ENCODE measurements around the gene PGR. TPM values are rescaled to one million over a fixed set of nuclear protein-coding genes. Genes with fewer than 3 reads are reported as not detected.

The PGR gene
- 1 to 10 TPM; 2.0 to 4.9 TPM for total RNA-seq
- under 1 TPM in 1 of 2 donors, not detected in 1; 0.47 TPM for polyA plus RNA-seq (ENCODE audit: insufficient read length in 2 of 2)
- long read RNA-seq, donor 1, result 0 reads
- long read RNA-seq, donor 2, result 0 reads
- long read RNA-seq, donor 3, result 0 reads
- long read RNA-seq, donor 4, full-length matches to known transcripts, result 1 of 1 reads
- long read RNA-seq, donor 4, partial matches to known transcripts, result 0 of 1 reads
- long read RNA-seq, donor 4, other reads (novel, unspliced or antisense), result 0 of 1 reads

DNA sequence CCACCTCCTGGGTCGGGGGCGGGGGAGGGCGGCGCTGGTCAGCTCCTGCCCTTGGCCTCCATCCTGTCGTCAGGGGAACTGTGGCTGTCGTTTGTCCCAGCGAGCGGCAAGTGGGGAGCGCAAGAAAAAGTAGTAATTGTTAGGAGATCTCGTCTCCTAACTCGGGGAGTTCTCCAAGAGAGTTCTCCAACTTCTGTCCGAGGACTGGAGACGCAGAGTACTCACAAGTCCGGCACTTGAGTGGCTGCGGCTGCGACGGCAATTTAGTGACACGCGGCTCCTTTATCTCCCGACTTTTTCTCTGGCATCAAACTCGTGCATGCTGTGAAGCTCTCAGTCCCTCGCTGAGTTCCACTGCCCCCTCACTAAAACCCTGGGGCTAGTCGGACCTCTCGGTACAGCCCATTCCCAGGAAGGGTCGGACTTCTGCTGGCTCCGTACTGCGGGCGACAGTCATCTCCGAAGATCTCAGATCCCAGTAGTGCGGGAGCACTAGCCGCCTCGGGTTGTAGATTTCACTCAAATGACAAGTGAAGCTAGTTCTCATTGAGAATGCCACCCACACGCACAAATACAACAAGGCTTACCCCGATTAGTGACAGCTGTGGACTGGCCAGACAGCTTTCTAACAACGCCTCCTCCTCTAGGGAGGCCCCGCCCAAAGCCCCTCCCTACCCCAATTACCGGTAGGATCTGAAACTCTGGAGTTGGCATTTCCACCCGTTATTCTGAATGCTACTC, at the start of gene PGR:
Gene PGR, minus strand, starts transcription at position 611 of the 741 bp plus-strand sequence. CDS start 743 bp downstream, outside the sequence.
- WGBS (ENCODE audit: insufficient coverage), result under 1% methylated on average over 35 of the region's 38 CpGs
- no peak within 1 kb of the TSS for H3K27ac ChIP-seq (ENCODE audit: low read depth, low read length)
- peaks cover 27% of the 10 kb centered on the region for H3K4me1 ChIP-seq (ENCODE audit: control insufficient read depth, insufficient read depth, low read length)
- H3K27me3 ChIP-seq (ENCODE audit: control insufficient read depth, insufficient read depth, low read length), result peaks cover 65% of the 10 kb centered on the region
- H3K9me3 ChIP-seq (ENCODE audit: control insufficient read depth, insufficient read depth, low read length), result no peaks in the 10 kb centered on the region
- H3K4me3 ChIP-seq (ENCODE audit: low read depth, low read length), result peak within 1 kb of the TSS; percentile 33
- peak in 2 of 6 donors; percentile 43 to 45 for DNase-seq (ENCODE audit: low read depth in 4 of 6, low spot score in 6 of 6)
- H3K36me3 ChIP-seq (ENCODE audit: control insufficient read depth, insufficient read depth, low read length), result no peaks in the 10 kb centered on the region

DNA sequence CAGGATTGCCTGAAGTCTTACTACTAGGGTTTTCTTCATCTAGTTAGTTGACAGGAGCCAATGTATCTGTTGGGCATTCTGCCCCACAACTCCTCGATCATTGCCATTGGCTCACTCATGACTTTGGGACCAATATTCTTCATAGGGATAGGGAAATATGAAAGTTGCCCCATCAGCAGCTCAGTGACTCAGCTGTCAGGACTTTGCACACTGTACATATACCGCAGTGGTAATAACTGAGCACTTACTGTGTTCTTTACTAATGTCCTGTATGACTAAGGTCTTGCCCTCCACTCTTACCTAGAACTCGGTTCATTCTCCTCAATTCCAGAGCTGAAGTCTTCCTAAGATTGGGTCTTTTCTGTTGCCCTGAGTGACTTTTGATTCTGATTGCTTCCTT, 46.8 kb upstream of the PGR start:
- DNase-seq (ENCODE audit: low read depth in 4 of 6, low spot score in 6 of 6), result no peak
- 86% methylated on average over 1 of the region's 3 CpGs for WGBS (ENCODE audit: insufficient coverage)

DNA sequence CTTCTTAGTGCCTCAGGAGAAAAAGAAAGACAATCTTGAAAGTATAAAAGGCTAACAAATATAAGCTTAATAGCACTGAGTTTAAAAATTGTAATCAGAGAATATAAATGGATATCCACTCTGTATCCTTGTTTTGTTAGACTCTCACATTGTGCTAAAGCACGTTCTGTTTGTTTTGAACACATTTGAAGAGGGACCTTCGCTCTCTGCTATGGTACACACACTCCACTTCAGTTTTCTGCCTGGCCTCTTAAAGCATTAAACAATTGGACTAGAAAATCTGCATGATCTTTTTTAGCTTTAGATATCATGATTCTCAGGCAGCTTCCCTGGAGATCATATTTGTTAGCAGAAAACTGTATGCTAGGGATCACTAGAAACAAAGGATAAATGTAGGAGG, 40.3 kb upstream of the PGR start:
- no peak overlapping the region for H3K4me3 ChIP-seq (ENCODE audit: low read depth, low read length)
- no peak for DNase-seq (ENCODE audit: low read depth in 4 of 6, low spot score in 6 of 6)
- peaks cover under 1% of the 10 kb centered on the region for H3K9me3 ChIP-seq (ENCODE audit: control insufficient read depth, insufficient read depth, low read length)
- H3K27ac ChIP-seq (ENCODE audit: low read depth, low read length), result no peak overlapping the region
- no peaks in the 10 kb centered on the region for H3K27me3 ChIP-seq (ENCODE audit: control insufficient read depth, insufficient read depth, low read length)
- H3K36me3 ChIP-seq (ENCODE audit: control insufficient read depth, insufficient read depth, low read length), result no peaks in the 10 kb centered on the region
- H3K4me1 ChIP-seq (ENCODE audit: control insufficient read depth, insufficient read depth, low read length), result no peaks in the 10 kb centered on the region
- WGBS (ENCODE audit: insufficient coverage), result no CpG with 5 or more reads among the region's 2 CpGs

More for the DNA sequence above, 46.8 kb upstream of the PGR start:
- no peak overlapping the region for H3K4me3 ChIP-seq (ENCODE audit: low read depth, low read length)
- H3K27me3 ChIP-seq (ENCODE audit: control insufficient read depth, insufficient read depth, low read length), result no peaks in the 10 kb centered on the region
- H3K4me1 ChIP-seq (ENCODE audit: control insufficient read depth, insufficient read depth, low read length), result no peaks in the 10 kb centered on the region
- H3K36me3 ChIP-seq (ENCODE audit: control insufficient read depth, insufficient read depth, low read length), result no peaks in the 10 kb centered on the region
- H3K27ac ChIP-seq (ENCODE audit: low read depth, low read length), result no peak overlapping the region
- H3K9me3 ChIP-seq (ENCODE audit: control insufficient read depth, insufficient read depth, low read length), result no peaks in the 10 kb centered on the region

DNA sequence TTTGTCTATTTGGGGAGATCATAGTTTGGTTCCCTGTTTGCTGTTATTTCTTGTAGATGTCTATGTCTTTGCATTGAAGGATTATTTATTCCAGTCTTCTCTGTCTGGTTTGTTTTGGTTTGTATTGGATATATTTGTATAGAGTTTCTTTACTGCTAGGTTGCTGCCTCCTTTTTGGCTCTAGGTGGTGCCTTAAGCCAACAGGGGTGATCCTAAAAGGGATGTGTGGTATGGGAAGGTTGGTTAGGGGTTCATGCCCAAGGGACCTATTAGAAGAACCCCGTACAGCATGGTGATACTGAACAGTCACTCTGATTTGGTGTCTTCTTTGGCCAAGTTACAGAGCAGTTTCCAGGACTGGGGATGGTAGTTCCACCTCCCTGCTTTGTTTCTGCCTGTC, 36.4 kb upstream of the PGR start:
- 86% methylated on average over 1 of the region's 1 CpG for WGBS (ENCODE audit: insufficient coverage)
- H3K27me3 ChIP-seq (ENCODE audit: control insufficient read depth, insufficient read depth, low read length), result no peaks in the 10 kb centered on the region

DNA sequence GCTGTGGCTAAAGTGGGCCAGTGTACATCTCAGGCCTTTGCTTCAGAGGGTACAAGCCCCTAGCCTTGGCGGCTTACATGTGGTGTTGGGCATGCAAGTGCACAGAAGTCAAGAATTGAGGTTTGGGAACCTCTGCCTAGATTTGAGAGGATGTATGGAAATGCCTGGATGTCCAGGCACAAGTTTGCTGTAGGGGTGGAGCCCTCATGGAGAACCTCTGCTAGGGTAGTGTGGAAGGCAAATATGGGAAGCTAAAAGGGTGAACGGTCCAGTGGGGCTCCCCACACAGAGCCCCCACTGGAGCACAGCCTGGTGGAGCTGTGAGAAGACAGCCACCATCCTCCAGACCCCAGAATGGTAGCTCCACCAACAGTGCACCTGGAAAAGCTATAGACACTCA, 28.5 kb upstream of the PGR start:
- peaks cover 2% of the 10 kb centered on the region for H3K9me3 ChIP-seq (ENCODE audit: control insufficient read depth, insufficient read depth, low read length)
- H3K27me3 ChIP-seq (ENCODE audit: control insufficient read depth, insufficient read depth, low read length), result no peaks in the 10 kb centered on the region
- WGBS (ENCODE audit: insufficient coverage), result 55% methylated on average over 2 of the region's 2 CpGs
- H3K4me1 ChIP-seq (ENCODE audit: control insufficient read depth, insufficient read depth, low read length), result no peaks in the 10 kb centered on the region
- no peak for DNase-seq (ENCODE audit: low read depth in 4 of 6, low spot score in 6 of 6)
- H3K27ac ChIP-seq (ENCODE audit: low read depth, low read length), result no peak overlapping the region
- no peaks in the 10 kb centered on the region for H3K36me3 ChIP-seq (ENCODE audit: control insufficient read depth, insufficient read depth, low read length)
- no peak overlapping the region for H3K4me3 ChIP-seq (ENCODE audit: low read depth, low read length)

More for the DNA sequence above, 36.4 kb upstream of the PGR start:
- Histone ChIP-seq H3K9me3 (ENCODE audit: control insufficient read depth, insufficient read depth, low read length) (peaks cover 2% of the 10 kb centered on the region), H3K4me3 (ENCODE audit: low read depth, low read length) (no peak overlapping the region), H3K27ac (ENCODE audit: low read depth, low read length) (no peak overlapping the region), H3K4me1 (ENCODE audit: control insufficient read depth, insufficient read depth, low read length) (no peaks in the 10 kb centered on the region), H3K36me3 (ENCODE audit: control insufficient read depth, insufficient read depth, low read length) (no peaks in the 10 kb centered on the region)
- no peak for DNase-seq (ENCODE audit: low read depth in 4 of 6, low spot score in 6 of 6)

DNA sequence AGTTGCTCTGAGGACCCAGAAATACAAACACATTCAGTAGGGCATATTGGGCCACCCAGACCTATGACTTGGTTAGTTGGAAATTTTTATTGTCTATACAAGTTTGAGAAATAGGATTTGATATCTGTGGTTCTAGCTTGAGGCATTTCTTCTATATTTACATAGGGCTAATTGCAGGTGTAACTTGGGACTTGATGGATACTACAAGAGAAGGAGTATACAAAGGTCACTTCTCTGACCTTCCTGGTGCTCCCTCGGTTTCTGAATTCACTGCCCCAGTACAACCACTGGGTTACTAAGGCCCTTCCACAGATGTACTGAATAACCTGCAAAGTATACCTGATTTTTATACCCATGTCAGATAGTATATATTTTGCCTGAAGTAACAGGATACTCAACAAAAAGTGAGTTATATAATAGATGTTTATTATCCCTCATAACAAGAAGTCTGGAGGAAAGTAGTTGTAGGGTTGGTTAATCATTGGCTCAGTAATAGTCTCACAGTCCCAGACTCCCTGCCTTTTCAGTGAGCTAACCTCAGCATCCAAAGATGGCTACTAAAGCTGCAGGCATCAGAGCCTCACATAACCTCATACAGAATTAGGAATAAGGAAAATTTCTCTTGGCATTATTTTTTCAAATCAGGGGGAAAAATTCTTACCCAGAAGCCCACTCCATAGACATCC, 8.8 kb upstream of the PGR start:
- H3K9me3 ChIP-seq (ENCODE audit: control insufficient read depth, insufficient read depth, low read length), result no peaks in the 10 kb centered on the region

DNA sequence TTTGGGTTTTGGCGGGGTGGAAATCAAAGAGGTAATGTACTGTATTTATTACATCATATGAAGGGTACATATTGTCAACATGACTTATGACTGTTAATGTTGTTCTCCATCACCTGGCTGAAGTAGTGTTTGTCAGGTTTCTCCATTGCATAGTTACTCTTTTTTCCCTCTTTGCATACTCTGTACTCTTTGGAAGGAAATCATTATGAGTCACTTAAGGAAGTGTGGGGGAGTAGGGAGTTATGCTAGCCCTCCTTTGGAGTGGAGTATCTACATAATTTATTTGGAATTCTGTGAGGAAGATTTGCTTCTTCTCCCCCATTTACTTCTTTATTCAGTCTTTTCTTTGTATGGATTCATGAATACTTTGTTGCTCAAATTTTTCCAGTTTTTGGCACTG, 3.6 kb upstream of the PGR start:
- Histone ChIP-seq H3K27ac (ENCODE audit: low read depth, low read length) (no peak overlapping the region), H3K9me3 (ENCODE audit: control insufficient read depth, insufficient read depth, low read length) (no peaks in the 10 kb centered on the region), H3K4me1 (ENCODE audit: control insufficient read depth, insufficient read depth, low read length) (peaks cover 15% of the 10 kb centered on the region), H3K4me3 (ENCODE audit: low read depth, low read length) (no peak overlapping the region), H3K36me3 (ENCODE audit: control insufficient read depth, insufficient read depth, low read length) (no peaks in the 10 kb centered on the region), H3K27me3 (ENCODE audit: control insufficient read depth, insufficient read depth, low read length) (peaks cover 46% of the 10 kb centered on the region)
- no CpG with 5 or more reads among the region's 1 CpG for WGBS (ENCODE audit: insufficient coverage)
- no peak for DNase-seq (ENCODE audit: low read depth in 4 of 6, low spot score in 6 of 6)

More for the DNA sequence above, 8.8 kb upstream of the PGR start:
- H3K36me3 ChIP-seq (ENCODE audit: control insufficient read depth, insufficient read depth, low read length), result no peaks in the 10 kb centered on the region
- no peak overlapping the region for H3K27ac ChIP-seq (ENCODE audit: low read depth, low read length)
- WGBS (ENCODE audit: insufficient coverage), result no CpG with 5 or more reads among the region's 1 CpG
- H3K4me3 ChIP-seq (ENCODE audit: low read depth, low read length), result no peak overlapping the region
- DNase-seq (ENCODE audit: low read depth in 4 of 6, low spot score in 6 of 6), result no peak
- H3K4me1 ChIP-seq (ENCODE audit: control insufficient read depth, insufficient read depth, low read length), result no peaks in the 10 kb centered on the region
- peaks cover 3% of the 10 kb centered on the region for H3K27me3 ChIP-seq (ENCODE audit: control insufficient read depth, insufficient read depth, low read length)

DNA sequence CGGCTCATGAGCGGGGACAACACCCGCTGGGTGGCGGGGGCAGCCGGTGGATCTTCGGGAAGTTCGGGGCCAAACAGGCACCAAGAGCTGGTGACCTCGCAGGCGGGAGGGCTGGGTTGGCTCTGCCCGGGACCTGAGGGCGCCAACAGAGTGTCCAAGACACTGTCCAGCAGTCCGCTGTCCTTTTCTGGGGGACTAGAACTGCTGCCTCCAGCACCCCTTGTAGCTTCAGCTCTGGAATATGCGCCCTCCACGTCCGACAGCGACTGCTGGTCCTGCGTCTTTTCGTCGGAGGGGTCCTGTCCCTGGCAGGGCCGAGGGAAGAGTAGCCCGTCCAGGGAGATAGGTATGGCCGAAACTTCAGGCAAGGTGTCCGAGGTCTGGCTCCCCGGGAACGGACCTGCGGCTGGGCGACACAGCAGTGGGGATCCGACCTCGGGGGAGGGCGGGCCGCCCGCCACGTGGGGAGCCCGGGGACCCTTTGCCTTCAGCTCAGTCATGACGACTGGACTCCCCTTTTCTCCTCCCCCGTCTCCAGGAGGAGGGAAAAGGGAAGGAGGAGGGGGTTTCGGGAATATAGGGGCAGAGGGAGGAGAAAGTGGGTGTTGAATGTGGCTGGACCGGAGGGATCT, 926 bp downstream of the PGR start:
- Histone ChIP-seq H3K4me1 (ENCODE audit: control insufficient read depth, insufficient read depth, low read length) (peaks cover 27% of the 10 kb centered on the region), H3K36me3 (ENCODE audit: control insufficient read depth, insufficient read depth, low read length) (no peaks in the 10 kb centered on the region), H3K4me3 (ENCODE audit: low read depth, low read length) (peak overlapping the region; percentile 33), H3K9me3 (ENCODE audit: control insufficient read depth, insufficient read depth, low read length) (no peaks in the 10 kb centered on the region), H3K27ac (ENCODE audit: low read depth, low read length) (no peak overlapping the region), H3K27me3 (ENCODE audit: control insufficient read depth, insufficient read depth, low read length) (peaks cover 63% of the 10 kb centered on the region)
- WGBS (ENCODE audit: insufficient coverage), result 2% methylated on average over 28 of the region's 38 CpGs
- peak in 2 of 6 donors; percentile 2 to 7 for DNase-seq (ENCODE audit: low read depth in 4 of 6, low spot score in 6 of 6)

DNA sequence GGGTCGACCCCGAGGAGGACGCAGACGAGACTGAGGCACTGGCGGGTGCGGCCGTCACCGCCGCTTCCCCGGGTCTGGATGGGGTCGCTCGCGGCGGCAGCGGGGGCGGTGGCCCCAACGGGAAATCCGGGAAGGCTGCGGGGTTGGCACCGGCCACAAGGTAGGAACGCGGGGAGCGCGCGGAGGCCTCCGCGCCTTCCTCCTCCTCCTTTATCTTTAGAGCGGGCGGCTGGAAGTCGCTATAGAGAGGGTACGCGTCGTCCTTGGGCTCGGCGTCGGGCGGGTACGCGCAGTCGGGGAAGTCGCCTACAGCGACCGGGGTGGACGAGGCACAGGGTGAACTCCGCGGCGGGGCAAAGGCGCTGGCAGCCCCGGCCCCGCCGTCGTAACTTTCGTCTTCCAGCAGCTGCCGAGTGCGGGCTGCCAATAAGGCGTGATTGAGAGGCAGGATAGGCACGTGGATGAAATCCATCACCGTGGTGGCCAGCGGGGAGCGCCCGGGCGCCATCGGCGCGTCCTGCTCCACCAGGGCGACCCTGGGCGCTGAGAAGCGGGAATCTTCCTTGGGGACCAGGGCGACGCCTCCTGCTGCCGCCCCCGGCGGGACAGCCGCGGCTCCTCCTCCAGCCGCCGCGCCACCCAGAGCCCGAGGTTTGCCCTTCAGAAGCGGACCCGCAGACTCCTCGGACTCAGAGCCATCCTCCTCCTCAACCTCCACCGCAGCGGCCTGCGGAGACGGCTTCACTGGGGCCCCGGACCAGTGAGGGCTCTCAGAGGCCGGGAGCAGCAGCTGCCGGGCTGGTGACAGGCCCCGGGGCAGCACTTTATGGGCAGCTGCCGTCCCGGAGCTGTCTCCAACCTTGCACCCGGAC, 1.7 kb downstream of the PGR start:
- H3K9me3 ChIP-seq (ENCODE audit: control insufficient read depth, insufficient read depth, low read length), result no peaks in the 10 kb centered on the region
- under 1% methylated on average over 93 of the region's 93 CpGs for WGBS (ENCODE audit: insufficient coverage)
- H3K4me3 ChIP-seq (ENCODE audit: low read depth, low read length), result peak overlapping the region; percentile 33
- H3K27me3 ChIP-seq (ENCODE audit: control insufficient read depth, insufficient read depth, low read length), result peaks cover 65% of the 10 kb centered on the region
- no peaks in the 10 kb centered on the region for H3K36me3 ChIP-seq (ENCODE audit: control insufficient read depth, insufficient read depth, low read length)
- peaks cover 27% of the 10 kb centered on the region for H3K4me1 ChIP-seq (ENCODE audit: control insufficient read depth, insufficient read depth, low read length)
- no peak overlapping the region for H3K27ac ChIP-seq (ENCODE audit: low read depth, low read length)
- DNase-seq (ENCODE audit: low read depth in 4 of 6, low spot score in 6 of 6), result peak in 2 of 6 donors; percentile 34 to 44

Data from spinal cord (tissue), 10 donors.